ENCODE measurements around the gene TPCN1. TPM values are rescaled to one million over a fixed set of nuclear protein-coding genes. Genes with fewer than 3 reads are reported as not detected.

TPCN1 gene
- total RNA-seq, 4 donors from 2014 or later: 29.4 to 52.0 (median 33.5) TPM

DNA sequence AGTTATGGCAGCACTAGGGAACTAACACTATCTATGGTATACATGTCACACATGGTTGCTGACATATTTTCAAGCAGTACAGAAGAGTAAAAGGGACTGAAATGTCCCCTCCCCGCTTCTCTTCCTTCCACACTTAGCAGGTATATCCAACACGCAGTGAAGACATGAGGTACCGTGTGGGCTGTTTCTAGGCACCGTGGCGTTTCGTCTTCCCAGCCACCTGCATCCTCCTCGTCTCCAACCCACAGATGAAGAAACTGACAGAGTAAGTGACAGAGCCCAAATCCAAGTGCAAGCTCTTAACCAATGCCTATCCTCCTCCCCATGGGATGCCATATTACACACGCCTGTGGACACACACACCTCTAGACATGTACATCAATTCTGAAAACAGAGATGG is 81.2 kb downstream of the TPCN1 start:
- ATAC-seq (ENCODE audit: low FRiP score): no peak
- TF ChIP-seq, protein P1, sequence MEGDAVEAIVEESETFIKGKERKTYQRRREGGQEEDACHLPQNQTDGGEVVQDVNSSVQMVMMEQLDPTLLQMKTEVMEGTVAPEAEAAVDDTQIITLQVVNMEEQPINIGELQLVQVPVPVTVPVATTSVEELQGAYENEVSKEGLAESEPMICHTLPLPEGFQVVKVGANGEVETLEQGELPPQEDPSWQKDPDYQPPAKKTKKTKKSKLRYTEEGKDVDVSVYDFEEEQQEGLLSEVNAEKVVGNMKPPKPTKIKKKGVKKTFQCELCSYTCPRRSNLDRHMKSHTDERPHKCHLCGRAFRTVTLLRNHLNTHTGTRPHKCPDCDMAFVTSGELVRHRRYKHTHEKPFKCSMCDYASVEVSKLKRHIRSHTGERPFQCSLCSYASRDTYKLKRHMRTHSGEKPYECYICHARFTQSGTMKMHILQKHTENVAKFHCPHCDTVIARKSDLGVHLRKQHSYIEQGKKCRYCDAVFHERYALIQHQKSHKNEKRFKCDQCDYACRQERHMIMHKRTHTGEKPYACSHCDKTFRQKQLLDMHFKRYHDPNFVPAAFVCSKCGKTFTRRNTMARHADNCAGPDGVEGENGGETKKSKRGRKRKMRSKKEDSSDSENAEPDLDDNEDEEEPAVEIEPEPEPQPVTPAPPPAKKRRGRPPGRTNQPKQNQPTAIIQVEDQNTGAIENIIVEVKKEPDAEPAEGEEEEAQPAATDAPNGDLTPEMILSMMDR (IDR thresholded peaks at IDR 0.05): no peak
- no peak for DNase-seq (ENCODE audit: low spot score)

DNA sequence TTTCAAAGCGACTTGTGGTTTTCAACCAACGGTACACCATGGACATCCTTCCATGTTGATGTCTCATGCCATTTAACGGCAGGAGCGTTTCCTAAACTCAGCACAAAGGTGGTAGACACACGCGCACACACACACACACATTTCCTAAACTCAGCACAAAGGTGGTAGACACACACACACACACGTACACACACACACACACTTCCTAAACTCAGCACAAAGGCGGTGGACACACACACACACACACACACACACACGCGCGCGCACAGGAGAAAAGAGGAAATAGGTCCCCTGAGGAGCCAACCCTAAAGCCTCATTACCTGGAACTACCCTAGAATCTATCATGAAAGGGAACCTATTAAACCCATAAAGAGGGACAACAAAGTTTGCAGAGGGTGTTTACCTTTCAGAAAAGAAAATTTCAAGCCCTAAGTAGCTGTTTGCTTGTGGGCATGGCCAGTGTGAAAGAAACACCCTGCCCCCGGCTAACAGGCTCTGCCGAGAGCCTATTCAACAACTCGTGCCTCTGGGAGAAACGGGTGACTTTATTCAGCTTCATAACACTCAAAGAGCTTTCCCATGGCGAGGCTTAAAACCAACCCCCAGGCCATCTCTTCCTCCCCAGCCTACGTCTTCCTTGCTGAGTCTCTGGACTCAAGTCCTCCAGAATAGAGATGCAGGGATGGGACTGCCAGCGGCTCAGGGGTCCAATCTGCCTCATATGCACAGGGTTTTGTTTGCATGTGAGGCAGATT is 81.8 kb downstream of the TPCN1 start:
- no peak for ATAC-seq (ENCODE audit: low FRiP score)
- TF ChIP-seq, protein P1 (IDR thresholded peaks at IDR 0.05): no peak
- DNase-seq (ENCODE audit: low spot score): no peak

DNA sequence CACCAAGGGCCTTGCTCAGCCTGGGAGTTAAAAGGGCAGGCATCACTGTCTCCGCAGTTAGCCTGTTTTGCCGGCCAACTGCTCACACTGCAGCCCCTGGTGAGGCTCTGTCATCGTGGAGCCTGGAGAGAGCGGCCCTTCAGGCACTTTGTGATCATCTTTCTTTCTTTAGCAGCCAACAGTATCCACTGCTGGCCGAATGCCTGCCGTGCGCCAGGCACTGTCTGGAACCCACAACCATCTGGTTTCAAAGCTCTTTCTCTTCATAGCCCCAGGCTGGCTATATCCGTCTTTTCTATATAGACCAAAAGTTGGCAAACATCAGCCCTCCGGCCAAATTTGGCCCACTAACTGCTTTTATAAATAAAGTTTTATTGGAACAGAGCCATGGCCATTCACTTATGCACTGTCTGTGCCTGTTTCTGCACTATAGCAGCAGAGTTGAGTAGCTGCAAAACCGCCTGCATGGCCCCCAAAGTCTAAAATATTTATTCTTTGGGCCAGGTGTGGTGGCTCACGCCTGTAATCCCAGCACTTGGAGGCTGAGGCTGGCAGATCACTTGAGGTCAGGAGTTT is 84.1 kb downstream of the TPCN1 start:
- no peak for ATAC-seq (ENCODE audit: low FRiP score)
- DNase-seq (ENCODE audit: low spot score): no peak
- TF ChIP-seq, protein P1 (IDR thresholded peaks at IDR 0.05): no peak

DNA sequence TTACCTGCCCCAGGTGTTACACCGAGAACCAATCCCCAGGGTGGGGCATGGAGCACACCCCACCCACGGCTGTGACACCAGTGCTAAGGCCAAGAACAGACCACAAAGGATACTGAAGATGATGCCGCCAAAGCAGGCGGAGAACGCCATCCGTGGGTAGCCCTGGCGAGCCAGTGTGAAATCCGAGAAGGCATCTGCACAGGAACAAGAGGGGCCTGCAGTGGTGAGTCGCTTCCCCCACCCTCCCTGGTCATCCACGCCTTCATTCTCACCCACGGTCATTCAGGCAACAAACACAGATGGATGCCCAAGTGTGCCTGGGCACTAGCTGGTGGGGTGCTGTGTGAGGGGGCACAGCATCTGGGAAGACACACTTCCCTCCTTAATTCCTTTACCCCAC is 85.1 kb downstream of the TPCN1 start:
- DNase-seq (ENCODE audit: low spot score) (no peak), ATAC-seq (ENCODE audit: low FRiP score) (no peak)
- TF ChIP-seq, protein P1 (IDR thresholded peaks at IDR 0.05): no peak

DNA sequence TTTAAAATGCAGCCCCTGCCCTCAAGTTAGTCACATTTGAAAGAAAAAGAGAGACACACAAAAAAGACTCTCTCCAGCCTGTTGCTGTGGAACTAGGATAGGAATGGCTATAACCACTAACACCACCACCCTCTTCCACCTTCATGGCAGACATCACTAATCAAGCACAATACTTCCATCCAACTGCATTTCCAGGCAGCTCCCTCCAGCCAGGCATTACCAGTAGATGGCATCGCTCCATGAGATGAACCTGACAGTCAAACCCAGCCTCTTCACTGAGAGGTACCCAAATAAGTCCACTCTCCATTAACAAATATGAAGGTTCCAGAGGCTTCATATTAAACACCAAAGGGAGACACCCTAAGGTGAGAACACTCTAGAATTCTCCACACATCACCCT is 89.2 kb downstream of the TPCN1 start:
- DNase-seq (ENCODE audit: low spot score) (no peak), ATAC-seq (ENCODE audit: low FRiP score) (no peak)
- TF ChIP-seq, protein P1 (IDR thresholded peaks at IDR 0.05): no peak

DNA sequence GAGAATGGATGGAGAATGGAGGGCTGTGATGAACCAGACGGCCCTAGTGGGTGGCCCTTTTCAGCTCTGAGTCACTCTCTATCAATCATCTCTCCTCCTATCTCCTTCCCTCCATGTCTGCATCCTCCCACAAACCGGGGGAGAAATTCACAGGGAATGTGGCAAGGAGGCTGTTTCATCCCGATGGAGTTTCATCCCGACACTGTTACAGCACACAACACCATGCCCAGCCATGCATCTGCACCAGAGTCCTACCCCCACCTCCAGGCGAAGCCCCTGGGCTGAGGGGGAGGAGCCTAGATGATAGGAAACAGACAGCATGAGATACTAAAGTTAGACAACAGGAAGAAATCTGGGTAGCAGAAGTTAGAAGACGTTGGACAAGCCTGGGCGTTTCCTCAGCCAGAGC is 92.9 kb downstream of the TPCN1 start:
- peak; percentile 70 for ATAC-seq (ENCODE audit: low FRiP score)
- TF ChIP-seq, protein P1 (IDR thresholded peaks at IDR 0.05): no peak
- no peak for DNase-seq (ENCODE audit: low spot score)

DNA sequence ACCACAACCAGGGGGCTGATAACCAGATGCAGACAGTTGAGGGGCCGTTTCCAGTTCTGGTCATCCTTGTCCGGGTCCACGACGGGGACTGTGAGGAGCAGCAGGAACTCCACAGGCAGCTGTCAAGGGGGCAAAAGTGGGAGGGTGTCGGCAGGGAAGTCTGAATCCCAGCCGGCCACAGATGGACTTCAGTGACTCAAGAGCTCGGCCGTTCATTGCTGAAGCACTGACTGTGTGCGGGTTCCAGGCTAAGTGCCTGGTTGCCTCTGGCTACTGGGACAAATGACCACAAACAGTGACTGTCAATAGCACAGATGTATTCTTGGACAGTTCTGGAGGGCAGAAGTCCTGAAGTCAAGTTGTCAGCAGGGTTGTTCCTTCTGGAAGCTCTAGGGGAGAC is 94.1 kb downstream of the TPCN1 start:
- ATAC-seq (ENCODE audit: low FRiP score) (no peak), DNase-seq (ENCODE audit: low spot score) (no peak)
- TF ChIP-seq, protein P1 (IDR thresholded peaks at IDR 0.05): no peak

All from omental fat pad (tissue), 4 donors.